Glutamatergic neuron (in vitro differentiated cells): ENCODE measurements around the gene FIGNL2. TPM values are rescaled to one million over a fixed set of nuclear protein-coding genes. Genes with fewer than 3 reads are reported as not detected.

ENCODE experiments used
- DNase-seq: peaks from one replicate; pipeline ENCODE4 v3.0.0; 2022
- H3K27ac Mint-ChIP-seq: one replicate; pipeline ENCODE4 v1.8.0; 2020; ENCODE audit warnings: mild to moderate bottlenecking, mixed read lengths, inconsistent platforms; ENCODE audit not compliant: unreplicated experiment
- H3K27me3 Mint-ChIP-seq: one replicate; pipeline ENCODE4 v1.8.0; 2020; ENCODE audit warnings: mild to moderate bottlenecking, moderate library complexity, mixed read lengths, inconsistent platforms; ENCODE audit not compliant: unreplicated experiment
- H3K36me3 Mint-ChIP-seq: one replicate; pipeline ENCODE4 v1.8.0; 2020; ENCODE audit warnings: mild to moderate bottlenecking, mixed read lengths, inconsistent platforms; ENCODE audit not compliant: unreplicated experiment
- H3K4me1 Mint-ChIP-seq: one replicate; pipeline ENCODE4 v1.8.0; 2020; ENCODE audit warnings: mild to moderate bottlenecking, low read depth, mixed read lengths, inconsistent platforms; ENCODE audit not compliant: unreplicated experiment
- H3K4me3 Mint-ChIP-seq: one replicate; pipeline ENCODE4 v1.8.0; 2020; ENCODE audit warnings: mild to moderate bottlenecking, mixed read lengths, inconsistent platforms; ENCODE audit not compliant: unreplicated experiment
- H3K9me3 Mint-ChIP-seq: one replicate; pipeline ENCODE4 v1.8.0; 2020; ENCODE audit warnings: mild to moderate bottlenecking, moderate library complexity, mixed read lengths, inconsistent platforms; ENCODE audit not compliant: unreplicated experiment
- total RNA-seq: library from RNA; stranded (reverse); fragmentation: NEBNext Ultra II Directional; extraction: Animal tissue kit (Norgen Biotek cat#: 25700); gene quantifications from one replicate; pipeline ENCODE4 v1.2.1, GENCODE V29; 2021; ENCODE audit not compliant: unreplicated experiment
- TF ChIP-seq, protein P1 (sequence below): fragments of 200-600 bp; sonication (generic); IDR thresholded peaks from one replicate; pipeline ENCODE4 v1.5.0; 2021; ENCODE audit not compliant: partially characterized antibody, unreplicated experiment

Gene FIGNL2
- total RNA-seq, 1 donor from 2014 or later = 107 TPM

DNA sequence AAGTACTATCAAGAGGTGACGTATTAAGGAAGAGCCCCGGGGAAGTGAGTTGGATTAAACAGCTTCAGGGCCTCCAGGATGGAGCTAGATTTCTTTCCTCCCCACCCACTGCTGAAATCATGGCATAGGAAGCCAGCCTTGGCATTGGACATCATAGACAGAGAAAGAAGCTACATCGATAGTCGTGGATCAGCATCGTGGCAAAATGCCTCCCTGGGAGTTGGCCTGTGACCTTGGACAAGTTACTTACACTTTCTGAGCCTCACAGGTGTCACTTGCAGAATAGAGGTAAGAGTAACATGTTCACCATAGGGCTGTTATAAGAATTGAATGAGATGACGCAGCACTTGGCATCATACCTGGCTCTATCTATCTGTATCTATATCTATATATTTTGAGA is 45.3 kb upstream of the FIGNL2 start:
- Mint-ChIP-seq H3K4me1 (peaks cover 9% of the 10 kb centered on the region), H3K36me3 (no peaks in the 10 kb centered on the region), H3K27me3 (peaks cover 2% of the 10 kb centered on the region), H3K27ac (no peak overlapping the region), H3K9me3 (peaks cover 3% of the 10 kb centered on the region), H3K4me3 (no peak overlapping the region)
- TF ChIP-seq, protein P1, sequence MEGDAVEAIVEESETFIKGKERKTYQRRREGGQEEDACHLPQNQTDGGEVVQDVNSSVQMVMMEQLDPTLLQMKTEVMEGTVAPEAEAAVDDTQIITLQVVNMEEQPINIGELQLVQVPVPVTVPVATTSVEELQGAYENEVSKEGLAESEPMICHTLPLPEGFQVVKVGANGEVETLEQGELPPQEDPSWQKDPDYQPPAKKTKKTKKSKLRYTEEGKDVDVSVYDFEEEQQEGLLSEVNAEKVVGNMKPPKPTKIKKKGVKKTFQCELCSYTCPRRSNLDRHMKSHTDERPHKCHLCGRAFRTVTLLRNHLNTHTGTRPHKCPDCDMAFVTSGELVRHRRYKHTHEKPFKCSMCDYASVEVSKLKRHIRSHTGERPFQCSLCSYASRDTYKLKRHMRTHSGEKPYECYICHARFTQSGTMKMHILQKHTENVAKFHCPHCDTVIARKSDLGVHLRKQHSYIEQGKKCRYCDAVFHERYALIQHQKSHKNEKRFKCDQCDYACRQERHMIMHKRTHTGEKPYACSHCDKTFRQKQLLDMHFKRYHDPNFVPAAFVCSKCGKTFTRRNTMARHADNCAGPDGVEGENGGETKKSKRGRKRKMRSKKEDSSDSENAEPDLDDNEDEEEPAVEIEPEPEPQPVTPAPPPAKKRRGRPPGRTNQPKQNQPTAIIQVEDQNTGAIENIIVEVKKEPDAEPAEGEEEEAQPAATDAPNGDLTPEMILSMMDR = no peak
- no peak for DNase-seq

DNA sequence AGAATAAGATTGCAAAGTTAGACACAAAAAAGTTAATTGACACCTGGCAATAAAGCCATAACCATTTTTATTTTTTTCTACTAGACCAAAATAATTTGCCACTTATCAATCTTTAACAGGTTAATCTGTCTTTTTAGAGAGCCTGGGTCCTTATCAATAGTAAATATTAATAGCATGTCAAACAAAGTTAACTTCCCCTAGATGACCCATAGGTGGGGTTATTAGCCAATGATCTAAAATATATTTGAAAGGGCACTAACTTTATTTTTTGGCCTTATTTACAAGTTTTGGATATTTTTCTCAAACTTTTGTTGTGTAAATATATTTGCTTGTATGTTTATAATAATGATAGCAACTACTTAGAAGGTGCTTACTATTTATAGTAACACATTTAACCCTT is 43.3 kb upstream of the FIGNL2 start:
- Mint-ChIP-seq H3K36me3 (no peaks in the 10 kb centered on the region), H3K4me1 (peaks cover 13% of the 10 kb centered on the region), H3K9me3 (peaks cover 1% of the 10 kb centered on the region), H3K27me3 (peaks cover 5% of the 10 kb centered on the region), H3K4me3 (no peak overlapping the region), H3K27ac (no peak overlapping the region)
- no peak for DNase-seq
- TF ChIP-seq, protein P1 = peak; percentile 58

DNA sequence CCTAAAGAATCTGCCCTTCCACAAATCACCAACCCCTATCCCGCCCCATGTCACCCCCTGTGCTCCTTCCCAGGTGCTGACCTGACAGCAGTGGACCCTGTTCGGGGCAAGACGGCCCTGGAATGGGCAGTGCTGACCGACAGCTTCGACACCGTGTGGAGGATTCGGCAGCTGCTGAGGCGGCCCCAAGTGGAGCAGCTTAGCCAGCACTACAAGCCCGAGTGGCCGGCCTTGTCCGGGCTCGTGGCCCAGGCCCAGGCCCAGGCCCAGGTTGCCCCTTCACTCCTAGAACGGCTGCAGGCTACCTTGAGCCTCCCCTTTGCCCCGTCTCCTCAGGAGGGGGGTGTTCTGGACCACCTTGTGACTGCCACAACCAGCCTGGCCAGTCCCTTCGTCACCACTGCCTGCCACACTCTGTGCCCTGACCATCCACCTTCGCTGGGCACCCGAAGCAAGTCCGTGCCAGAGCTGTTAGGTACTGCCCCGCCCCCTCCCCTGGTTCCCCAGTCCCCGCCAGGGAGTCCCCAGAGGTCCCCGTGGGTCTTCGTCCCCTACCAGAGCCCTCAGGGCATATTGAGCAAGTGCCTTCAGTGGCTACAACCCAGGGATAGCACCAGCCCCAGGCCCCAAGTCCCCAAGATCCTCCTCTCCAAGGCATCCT is 42.1 kb upstream of the FIGNL2 start:
- Mint-ChIP-seq H3K4me1 (peaks cover 9% of the 10 kb centered on the region), H3K9me3 (peaks cover 1% of the 10 kb centered on the region), H3K36me3 (no peaks in the 10 kb centered on the region), H3K27me3 (peaks cover 3% of the 10 kb centered on the region), H3K4me3 (no peak overlapping the region), H3K27ac (no peak overlapping the region)
- no peak for DNase-seq
- TF ChIP-seq, protein P1 = no peak

DNA sequence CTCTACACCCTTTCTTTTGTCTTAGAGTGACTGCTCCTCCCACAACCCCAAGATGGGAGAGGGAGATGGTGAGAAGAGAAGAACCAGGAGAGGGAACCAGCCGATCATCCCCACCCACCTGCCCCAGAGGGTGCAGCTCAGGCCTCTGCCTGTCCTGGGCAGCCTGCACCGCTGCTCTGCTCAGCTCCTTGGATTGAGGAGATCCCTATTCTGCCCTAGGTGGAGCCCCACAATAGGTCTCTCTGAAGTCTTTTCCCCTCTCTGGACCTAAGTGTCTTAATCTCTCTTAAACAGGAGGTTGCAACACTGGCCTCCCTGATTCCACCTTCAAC is 41.6 kb upstream of the FIGNL2 start:
- peaks cover 8% of the 10 kb centered on the region for H3K4me1 Mint-ChIP-seq
- TF ChIP-seq, protein P1 = no peak
- peaks cover 1% of the 10 kb centered on the region for H3K9me3 Mint-ChIP-seq
- H3K27me3 Mint-ChIP-seq = peaks cover 3% of the 10 kb centered on the region
- no peak overlapping the region for H3K27ac Mint-ChIP-seq
- no peak for DNase-seq
- H3K36me3 Mint-ChIP-seq = peaks cover 2% of the 10 kb centered on the region
- no peak overlapping the region for H3K4me3 Mint-ChIP-seq

DNA sequence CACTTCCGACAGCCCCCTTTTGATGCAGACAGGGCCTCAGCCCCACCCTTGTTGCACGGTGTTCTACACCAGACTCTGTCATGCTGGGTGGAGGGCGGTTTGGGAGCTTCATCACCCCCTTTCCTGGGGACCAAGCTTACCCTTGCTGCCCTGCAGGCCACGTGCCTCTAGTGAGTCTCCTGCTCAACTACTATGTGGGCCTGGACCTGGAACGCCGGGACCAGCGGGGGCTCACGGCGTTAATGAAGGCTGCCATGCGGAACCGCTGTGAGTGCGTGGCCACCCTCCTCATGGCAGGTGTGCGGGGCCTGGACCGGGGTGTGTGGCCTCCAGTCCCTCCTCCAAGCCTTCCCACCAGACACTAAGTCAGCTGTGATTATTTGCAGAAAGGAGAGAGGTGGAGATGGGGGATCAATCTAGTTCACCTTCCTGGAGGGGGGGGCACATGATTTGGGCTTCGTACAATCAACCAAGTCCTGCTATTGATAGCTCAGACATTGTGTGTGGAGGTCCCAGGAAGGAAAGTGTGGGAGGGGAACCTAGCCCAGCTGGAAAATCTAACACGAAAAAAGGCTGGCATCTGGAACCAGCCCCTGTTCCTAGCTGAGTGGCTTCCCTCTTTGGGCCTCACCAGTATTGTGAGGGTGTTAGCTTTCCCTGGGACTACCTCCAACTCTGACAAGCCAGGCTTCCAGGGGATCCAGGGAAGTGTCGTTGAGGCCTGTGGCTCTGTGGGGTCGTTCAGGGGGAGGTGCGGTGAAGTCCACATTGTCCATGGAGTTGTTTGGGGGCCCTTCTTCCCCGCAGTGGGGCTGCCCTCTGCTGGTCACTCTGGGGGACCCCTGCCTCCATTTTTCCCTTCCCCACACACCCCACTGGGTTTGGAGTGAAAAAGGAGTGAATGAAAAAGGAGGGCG is 41.0 kb upstream of the FIGNL2 start:
- peaks cover 3% of the 10 kb centered on the region for H3K27me3 Mint-ChIP-seq

More for the DNA sequence above, 41.0 kb upstream of the FIGNL2 start:
- no peak for DNase-seq
- H3K36me3 Mint-ChIP-seq = peaks cover 8% of the 10 kb centered on the region
- TF ChIP-seq, protein P1 = peak; percentile 11
- no peak overlapping the region for H3K27ac Mint-ChIP-seq
- H3K4me3 Mint-ChIP-seq = no peak overlapping the region
- peaks cover 6% of the 10 kb centered on the region for H3K4me1 Mint-ChIP-seq
- H3K9me3 Mint-ChIP-seq = peaks cover 3% of the 10 kb centered on the region
